NCI-H345 (cell line): ENCODE results near the gene DLX3.

Experiments used
- DNase-seq: peaks from one replicate; lab custom pipeline; 2025; lab: John Stamatoyannopoulos, UW

The DLX3 gene

DNA sequence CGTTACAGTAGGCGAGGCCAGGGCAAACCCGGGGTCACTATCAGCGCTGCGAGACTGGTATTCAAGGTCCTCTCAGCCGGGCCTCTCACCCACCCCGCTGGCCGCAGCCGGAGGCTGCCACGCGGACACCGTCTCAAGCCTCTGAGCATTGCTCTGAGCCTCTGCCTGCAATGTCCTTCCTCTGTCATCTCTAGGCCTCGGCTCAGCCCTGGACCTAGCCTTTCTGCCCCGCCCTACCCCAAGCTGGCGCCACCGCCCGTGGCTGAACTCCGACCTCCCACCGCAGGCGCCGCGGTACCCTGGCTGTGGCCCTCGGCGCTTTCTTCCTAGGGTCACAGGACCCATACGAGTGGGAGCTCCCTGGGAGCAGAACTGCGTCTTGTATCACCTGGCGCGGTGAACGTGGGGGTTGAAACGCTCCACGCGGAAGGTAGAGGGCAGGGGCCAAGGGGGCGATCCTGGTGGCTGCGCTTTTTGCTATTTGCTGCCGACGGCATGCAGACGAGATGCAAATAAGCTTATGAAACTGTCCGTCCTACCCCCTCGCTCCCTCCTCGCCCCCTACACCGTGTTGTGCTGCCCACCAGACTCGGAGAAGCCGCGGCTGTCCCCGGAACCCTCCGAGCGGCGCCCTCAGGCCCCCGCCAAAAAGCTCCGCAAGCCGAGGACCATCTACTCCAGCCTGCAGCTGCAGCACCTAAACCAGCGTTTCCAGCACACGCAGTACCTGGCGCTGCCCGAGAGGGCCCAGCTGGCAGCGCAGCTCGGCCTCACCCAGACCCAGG, 22.3 kb downstream of the DLX3 start:
- no peak for DNase-seq

- no peak for DNase-seq
Measured at GRCh38 chr17:49971848-49972485, 23.1 kb downstream of the DLX3 start.

GRCh38 chr17:49971199-49971847, 23.7 kb downstream of the DLX3 start:
- DNase-seq = no peak

DNA sequence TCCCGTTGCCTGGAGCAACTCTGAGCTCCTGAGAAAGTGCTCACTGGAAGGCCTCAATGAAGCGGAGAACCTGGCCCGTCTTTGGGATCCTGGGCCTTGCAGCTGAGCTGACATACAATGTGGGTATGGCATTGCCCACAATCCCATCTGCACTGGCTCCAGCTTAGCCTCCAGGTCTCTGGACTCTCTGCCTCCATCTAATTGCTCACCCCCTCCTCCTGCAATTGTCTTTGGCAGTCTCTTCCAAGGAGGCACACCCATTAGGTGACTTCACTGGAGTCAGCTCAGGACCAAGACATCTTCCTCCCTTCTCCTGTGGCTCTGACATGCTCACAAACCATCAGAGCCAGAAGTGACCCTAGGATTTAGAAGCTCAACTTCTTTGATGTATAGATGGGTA, 24.5 kb downstream of the DLX3 start:
- no peak for DNase-seq

DNA sequence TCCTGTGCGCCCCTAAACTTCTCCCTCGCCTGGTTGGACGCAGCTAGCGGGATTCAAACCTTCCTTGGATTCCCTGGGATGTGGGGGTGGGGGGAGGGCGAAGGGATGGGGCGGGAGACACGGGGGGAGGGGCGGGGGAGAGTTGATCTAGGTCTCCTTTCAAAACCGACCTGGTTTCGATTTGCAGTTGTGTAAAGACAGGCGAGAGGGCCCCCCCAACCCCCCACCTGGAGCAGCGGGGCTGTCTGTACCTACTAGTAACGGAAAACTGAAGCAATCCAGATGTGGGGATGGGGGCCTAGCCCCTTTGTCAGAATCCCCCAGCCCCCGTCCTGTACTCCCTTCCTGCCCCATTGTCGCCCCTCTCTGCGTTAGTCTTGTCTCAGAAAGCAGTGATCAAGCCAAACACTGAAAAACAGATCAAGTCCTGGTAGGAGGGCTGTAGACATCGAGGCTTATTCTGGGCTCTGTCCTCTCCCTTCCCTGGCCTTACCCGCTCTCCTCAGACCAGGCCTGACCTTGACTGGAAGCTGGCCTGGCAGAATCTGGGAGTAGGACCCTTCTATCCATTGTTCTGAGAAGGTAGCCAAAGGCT, 25.1 kb downstream of the DLX3 start:
- no peak for DNase-seq

- DNase-seq = no peak
Measured at GRCh38 chr17:49969134-49969759, 25.8 kb downstream of the DLX3 start, which contains the start of gene DLX4. TSS of gene DLX4 (plus strand) at chr17:49969190. CDS start at chr17:49969469, 279 bp downstream.

DNA sequence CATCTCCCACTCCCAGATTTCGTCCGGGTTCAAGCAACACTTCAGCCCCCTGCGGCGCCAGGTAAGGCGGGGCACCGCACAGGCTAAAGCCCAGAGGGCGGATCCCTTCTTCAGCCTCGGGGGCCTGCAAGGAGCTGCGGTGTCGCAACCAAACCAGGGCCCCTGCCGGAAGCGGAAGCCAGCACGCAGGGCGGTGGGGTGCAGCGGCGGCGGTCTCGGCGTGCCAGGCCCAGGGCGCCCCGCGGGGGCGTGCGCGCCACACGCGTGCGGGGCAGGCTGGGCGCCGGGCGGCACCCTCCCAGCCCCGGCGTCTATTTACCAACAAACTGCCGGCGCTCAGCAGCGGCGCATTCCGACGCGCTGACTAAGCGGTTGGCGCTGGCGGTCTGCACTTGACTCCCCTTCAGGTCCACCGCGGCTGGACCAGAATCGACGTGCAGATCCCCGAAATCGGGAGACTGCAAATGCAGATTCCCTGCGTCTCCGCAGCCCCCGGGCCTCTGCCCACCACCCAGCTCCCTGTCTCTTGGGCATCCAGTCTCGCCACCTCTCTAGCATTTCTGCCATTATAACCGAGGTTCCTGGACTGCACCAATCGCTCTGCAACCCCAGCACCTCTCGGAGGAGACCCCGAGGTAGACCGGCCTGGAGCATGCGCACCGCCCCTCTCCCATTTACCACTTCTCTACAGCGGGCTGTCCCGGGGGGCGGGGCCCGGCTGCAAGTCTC, 26.5 kb downstream of the DLX3 start:
- DNase-seq = peak; percentile 80

DNA sequence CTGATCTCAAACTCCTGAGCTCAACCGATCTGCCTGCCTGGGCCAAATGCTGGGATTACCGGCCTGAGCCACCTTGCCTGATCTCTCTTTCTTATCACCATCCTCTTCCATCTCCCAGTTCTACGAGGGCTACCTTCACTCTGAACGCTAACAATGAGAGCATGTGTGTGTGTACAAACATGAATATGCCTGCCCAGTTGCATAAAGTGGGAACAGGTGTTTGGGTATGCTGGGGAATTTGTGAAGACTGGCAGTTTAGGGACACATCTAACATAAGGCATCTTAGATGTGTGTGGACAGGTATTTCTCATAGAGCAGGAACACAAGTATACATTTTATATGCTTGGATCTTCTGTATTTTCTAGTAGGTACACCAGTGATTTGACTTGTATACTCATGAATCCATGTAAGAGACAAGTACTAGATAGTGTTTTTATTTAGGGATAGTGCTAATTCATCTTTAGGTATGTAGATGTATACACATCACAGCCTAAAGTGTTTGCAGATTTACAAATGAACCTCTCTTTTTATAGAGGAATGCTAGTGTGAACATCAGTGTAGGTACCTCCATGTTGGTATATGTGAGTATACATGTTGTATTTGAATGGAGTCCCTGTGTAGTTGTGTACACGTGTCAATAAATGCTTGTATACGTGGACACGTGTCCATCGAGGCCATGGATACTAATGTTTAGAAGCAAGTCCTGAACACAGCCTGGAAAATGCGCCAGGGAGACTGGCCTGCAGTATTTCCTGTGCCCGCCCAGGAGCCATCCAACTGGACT, 27.2 kb downstream of the DLX3 start:
- DNase-seq = no peak

DNA sequence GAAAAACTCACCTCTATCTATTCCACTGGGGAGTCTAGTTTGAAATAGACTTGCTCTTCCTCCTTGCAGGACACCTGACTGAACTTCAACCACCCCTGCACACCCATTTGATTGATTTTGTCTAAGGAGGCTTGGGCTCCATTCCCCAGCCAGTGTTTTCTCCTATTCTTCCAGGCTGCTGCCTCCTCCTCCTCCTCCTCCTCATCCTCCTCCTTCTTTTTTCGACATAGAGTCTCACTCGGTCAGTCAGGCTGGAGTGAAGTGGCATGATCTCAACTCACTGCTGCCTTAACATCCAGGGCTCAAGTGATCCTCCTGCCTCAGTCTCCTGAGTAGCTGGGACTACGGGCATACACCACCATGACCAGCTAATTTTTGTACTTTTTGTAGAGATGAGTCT, 27.8 kb downstream of the DLX3 start:
- DNase-seq = no peak

GRCh38 chr17:49966767-49967166, 28.3 kb downstream of the DLX3 start:
- DNase-seq = no peak

- no peak for DNase-seq
Measured at GRCh38 chr17:49965524-49965909, 29.5 kb downstream of the DLX3 start.

- no peak for DNase-seq
Measured at GRCh38 chr17:49964769-49965523, 30.1 kb downstream of the DLX3 start.

DNA sequence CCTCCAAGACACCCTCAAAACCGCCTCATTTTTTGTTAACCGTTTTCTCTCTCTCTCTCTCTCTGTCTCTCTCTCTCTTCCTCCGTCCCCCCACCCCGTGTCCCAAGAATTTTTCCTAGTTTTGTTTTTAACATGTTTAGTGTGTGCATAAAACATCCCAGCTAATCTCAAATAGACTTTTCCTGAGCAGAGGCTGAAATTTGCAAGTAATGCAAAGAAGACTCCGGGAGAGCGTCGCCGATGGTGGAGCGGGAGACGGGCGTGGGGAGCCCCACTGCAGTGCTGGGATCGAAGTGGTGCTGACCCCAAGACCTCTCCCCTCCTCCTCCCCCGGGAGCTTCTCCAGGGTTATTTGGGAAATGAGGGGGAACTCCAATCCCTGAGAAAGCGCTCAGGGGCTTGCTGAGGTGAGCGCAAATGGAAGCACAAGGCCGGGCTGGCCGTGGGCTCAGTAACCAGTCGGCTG, 30.7 kb downstream of the DLX3 start:
- no peak for DNase-seq

DNA sequence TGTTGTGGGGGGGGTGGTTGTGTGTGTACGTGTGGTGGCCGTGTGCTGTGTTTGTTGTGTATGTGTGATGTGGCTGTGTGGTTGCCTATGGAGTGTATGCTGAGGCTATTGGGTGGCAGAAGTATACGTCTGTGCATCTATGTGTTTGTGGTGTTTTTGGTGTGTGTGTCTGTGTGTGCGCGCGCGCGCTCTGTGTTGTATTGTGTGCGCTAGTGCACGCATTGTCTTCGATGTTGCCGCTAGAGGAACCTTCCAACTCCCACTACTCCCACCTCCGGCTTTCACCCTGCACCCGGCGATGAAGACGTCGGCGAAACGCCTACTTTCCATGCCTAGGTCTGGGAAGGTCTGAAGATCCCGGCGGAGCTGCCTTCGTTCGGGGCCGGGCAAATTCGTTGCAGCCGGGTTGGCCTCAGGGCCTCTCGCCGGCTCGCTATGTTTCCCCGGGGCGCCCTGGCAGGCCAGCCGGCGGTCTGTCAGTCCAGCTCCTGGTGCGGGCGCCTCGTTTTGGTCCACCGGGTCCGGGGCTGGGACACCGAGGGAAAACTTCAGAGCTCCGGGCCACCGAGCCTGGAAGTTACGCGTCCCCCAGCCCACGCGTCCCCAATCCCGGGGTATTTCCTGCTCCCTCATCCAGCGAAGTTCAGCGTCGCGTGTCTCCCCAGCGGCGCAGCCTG, 31.3 kb downstream of the DLX3 start:
- DNase-seq = no peak

- no peak for DNase-seq
Measured at GRCh38 chr17:49963309-49963625, 31.8 kb downstream of the DLX3 start.

GRCh38 chr17:49962599-49963308, 32.3 kb downstream of the DLX3 start:
- no peak for DNase-seq

DNA sequence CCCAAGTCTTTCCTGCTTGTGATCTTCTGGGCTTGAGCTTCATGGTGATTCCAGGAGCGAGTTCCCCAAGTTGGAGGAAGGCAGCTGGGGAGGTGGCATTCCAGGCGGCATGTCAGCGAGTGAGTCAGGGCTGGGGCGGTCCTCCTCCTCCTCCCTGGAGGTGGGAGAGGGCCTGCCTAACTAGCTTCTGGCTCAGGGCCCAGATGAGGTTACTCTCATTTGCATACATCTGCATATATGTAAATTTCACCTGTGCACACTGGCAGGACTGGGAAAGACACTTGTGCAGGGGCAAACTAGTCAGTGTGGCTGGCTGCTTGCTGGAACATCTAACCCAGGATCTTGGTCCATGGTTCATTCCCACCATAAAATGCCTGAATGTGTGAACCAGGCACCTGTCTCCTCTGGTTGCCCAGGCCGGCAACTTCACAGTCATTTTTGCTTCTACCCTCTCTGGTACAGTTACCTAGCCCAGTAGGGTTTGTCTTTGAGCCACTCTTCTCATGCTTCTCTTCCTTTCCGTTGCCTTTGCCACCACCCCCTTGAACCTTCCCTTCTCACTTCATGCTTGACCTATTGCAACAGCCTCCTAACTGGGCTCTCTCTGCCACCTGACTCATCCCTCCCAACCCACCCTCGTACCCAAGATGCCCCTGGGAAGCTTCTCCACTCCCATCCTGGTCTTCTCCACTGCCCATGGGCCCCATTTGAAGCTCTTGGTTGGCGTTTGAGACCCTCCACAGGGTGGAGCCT, 35.7 kb downstream of the DLX3 start:
- no peak for DNase-seq

DNA sequence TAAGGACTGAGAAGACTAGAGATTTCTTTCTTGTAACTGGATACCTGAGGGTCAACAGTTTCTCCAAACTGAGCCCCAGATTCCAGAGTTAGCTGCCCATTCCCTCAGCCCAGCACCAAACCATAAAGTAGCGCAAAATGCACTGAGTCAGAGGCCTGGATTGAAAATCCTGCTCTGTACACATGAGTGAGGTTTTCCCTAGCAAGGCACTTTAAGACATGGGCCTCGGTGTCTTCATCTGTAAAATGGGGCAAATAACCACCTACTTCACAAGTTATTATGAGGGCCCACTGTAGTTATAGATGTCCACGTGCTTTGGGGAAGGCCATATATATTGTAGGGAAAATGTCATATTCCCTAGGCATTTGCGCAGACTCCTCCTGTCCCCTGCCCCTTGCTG, 36.3 kb downstream of the DLX3 start:
- no peak for DNase-seq
